ENCODE measurements around the gene GLB1L3. TPM values are rescaled to one million over a fixed set of nuclear protein-coding genes. Genes with fewer than 3 reads are reported as not detected.

The GLB1L3 gene
- total RNA-seq, 2 experiments from 2014 or later = 11.2 to 11.9 TPM

DNA sequence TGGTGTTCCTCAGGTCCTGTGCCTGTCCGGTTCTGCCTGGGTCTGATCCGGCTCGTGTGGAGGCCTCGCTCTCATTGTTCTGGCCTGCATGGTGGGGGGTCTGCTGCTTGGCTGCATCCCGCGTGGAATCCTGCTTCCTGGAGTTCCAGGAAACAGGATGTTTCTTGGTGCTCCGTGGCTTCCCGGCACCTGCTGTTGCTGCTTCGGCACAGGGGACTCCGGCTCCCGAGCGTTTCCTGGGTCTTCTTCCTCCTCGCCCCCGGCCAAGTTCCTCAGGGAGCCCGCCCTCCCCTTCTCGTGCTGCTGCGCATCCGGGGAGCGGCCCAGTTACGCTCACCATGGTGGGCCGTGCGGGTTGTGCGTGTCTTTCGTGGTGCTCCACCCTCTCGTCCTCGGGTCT is 85.5 kb downstream of the GLB1L3 start:
- TF ChIP-seq, protein P1, sequence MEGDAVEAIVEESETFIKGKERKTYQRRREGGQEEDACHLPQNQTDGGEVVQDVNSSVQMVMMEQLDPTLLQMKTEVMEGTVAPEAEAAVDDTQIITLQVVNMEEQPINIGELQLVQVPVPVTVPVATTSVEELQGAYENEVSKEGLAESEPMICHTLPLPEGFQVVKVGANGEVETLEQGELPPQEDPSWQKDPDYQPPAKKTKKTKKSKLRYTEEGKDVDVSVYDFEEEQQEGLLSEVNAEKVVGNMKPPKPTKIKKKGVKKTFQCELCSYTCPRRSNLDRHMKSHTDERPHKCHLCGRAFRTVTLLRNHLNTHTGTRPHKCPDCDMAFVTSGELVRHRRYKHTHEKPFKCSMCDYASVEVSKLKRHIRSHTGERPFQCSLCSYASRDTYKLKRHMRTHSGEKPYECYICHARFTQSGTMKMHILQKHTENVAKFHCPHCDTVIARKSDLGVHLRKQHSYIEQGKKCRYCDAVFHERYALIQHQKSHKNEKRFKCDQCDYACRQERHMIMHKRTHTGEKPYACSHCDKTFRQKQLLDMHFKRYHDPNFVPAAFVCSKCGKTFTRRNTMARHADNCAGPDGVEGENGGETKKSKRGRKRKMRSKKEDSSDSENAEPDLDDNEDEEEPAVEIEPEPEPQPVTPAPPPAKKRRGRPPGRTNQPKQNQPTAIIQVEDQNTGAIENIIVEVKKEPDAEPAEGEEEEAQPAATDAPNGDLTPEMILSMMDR (IDR thresholded peaks at IDR 0.05) = no peak
- Mint-ChIP-seq H3K27ac (no peak overlapping the region), H3K27me3 (peaks cover 8% of the 10 kb centered on the region), H3K36me3 (ENCODE audit: low read depth) (peaks cover 2% of the 10 kb centered on the region), H3K4me1 (ENCODE audit: low read depth) (peaks cover 8% of the 10 kb centered on the region), H3K9me3 (no peaks in the 10 kb centered on the region), H3K4me3 (no peak overlapping the region)
- CTCF ChIA-PET = no interaction called here
- POLR2A ChIA-PET = no interaction called here
- ATAC-seq (no peak), DNase-seq (no peak)
- intact Hi-C loops (cut with micrococcal nuclease) = no loop called here

DNA sequence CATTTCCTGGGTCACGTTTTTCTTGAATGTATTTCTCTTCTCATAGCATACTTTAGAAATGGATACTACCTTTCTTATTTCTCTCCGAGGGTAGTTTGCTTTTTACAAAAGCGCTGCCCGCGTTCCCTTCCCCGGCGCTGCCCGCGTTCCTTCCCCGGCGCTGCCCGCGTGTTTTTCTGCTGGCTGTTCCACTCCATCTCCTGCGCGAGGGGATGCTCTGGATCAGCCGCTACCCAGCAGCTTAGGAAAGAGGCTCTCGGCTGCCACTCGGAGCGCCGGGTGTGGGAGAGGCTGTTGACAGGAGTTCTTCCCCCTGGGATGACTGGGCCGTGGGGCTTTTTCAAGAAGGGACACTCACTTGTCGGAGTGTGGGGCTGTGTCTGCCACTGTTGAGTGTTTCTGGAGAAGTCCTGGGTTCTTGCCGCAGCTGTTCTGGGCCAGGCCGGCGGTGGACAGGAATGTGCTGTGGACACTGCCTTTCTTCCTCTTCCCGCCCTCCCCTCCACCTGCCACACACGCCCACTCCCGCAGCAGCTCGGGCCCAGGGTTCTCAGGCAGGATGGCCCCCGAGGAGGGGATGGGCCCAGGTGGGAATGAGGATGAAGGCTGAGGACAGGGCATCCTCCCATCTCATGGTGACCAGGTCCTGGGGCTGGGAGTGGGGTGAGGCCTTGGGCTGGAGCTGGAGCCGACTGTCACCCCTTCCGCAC is 86.2 kb downstream of the GLB1L3 start:
- H3K4me3 Mint-ChIP-seq = no peak overlapping the region
- CTCF ChIA-PET = no interaction called here

DNA sequence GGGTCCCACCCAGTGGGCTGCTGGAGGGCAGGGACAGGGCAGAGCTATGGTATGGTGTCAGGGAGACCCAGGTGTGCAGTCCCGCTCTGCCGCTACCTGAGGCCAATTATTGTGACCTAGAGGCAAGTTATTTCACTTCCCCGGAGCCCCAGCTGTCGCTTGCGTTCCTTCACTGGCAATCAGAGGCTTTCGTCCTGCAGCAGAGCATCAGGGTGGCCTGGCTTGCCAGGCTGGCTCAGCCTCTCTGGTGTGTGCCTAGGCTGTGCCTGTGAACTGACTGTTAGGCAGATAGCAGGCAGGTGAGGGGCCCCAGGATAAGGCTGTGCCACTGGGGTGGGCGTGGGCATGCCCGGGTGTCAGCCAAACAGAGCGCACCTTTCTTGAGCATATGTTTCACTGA is 87.0 kb downstream of the GLB1L3 start:
- Mint-ChIP-seq H3K4me1 (ENCODE audit: low read depth) (peaks cover 8% of the 10 kb centered on the region), H3K27ac (no peak overlapping the region), H3K9me3 (no peaks in the 10 kb centered on the region), H3K36me3 (ENCODE audit: low read depth) (peaks cover 2% of the 10 kb centered on the region), H3K27me3 (peaks cover 8% of the 10 kb centered on the region), H3K4me3 (no peak overlapping the region)
- ChIA-PET POLR2A (no interaction called here), CTCF (no interaction called here)
- intact Hi-C loops (cut with micrococcal nuclease) = no loop called here
- TF ChIP-seq, protein P1 (IDR thresholded peaks at IDR 0.05) = no peak
- DNase-seq (no peak), ATAC-seq (no peak)

More for the DNA sequence above, 86.2 kb downstream of the GLB1L3 start:
- DNase-seq (no peak), ATAC-seq (no peak)
- Mint-ChIP-seq H3K9me3 (no peaks in the 10 kb centered on the region), H3K4me1 (ENCODE audit: low read depth) (peaks cover 8% of the 10 kb centered on the region), H3K27ac (no peak overlapping the region), H3K27me3 (peaks cover 8% of the 10 kb centered on the region), H3K36me3 (ENCODE audit: low read depth) (peaks cover 2% of the 10 kb centered on the region)
- intact Hi-C loops (cut with micrococcal nuclease) = no loop called here
- POLR2A ChIA-PET = no interaction called here
- TF ChIP-seq, protein P1 (IDR thresholded peaks at IDR 0.05) = no peak

DNA sequence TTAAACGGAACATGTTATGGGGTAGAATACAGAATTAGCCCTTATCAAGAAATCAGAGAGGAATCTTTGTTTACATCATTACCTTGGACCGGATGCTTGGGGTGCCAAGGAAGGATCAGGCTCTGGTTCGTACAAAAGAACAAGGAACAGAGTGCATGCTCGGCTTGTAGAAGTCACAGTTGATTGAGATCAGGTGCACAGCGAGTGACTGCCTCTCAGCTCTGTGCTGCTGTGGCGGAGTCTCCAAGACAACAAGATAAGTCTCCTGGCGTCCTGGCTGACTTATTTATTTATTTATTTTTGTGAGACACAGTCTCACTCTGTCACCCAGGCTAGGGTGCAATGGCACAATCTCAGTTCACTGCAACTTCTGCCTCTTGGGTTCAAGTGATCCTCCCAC is 87.4 kb downstream of the GLB1L3 start:
- ATAC-seq = no peak
- intact Hi-C loops (cut with micrococcal nuclease) = no loop called here
- ChIA-PET CTCF (no interaction called here), POLR2A (no interaction called here)
- Mint-ChIP-seq H3K27me3 (peaks cover 8% of the 10 kb centered on the region), H3K4me1 (ENCODE audit: low read depth) (peaks cover 8% of the 10 kb centered on the region), H3K36me3 (ENCODE audit: low read depth) (peaks cover 2% of the 10 kb centered on the region), H3K9me3 (no peaks in the 10 kb centered on the region), H3K4me3 (no peak overlapping the region), H3K27ac (no peak overlapping the region)
- TF ChIP-seq, protein P1 (IDR thresholded peaks at IDR 0.05) = no peak
- DNase-seq = no peak

DNA sequence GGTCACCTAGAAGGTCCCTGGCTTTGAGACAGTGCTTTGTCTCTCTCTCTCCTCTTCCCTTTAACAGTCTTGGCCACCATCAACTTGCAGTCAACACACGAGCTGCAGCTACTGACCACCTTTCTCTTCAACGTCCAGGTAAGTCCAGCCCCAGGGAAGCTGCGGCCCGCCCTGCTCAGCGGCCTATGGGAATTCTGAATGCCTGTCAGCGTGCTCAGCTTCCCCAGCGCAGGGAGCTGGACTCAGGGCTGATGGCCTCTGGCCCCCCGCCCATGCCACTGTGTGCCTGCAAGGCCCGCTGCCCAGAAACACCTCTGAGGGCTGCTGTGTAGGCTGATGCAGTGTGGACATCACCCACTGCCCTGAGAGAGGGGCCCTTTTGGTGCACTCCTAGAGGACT is 88.1 kb downstream of the GLB1L3 start:
- H3K27me3 Mint-ChIP-seq = peaks cover 8% of the 10 kb centered on the region
- no peaks in the 10 kb centered on the region for H3K9me3 Mint-ChIP-seq
- no peak overlapping the region for H3K4me3 Mint-ChIP-seq
- POLR2A ChIA-PET = no interaction called here
- TF ChIP-seq, protein P1 (IDR thresholded peaks at IDR 0.05) = no peak
- ATAC-seq = no peak
- H3K36me3 Mint-ChIP-seq (ENCODE audit: low read depth) = peaks cover 2% of the 10 kb centered on the region
- intact Hi-C loops (cut with micrococcal nuclease) = no loop called here
- H3K4me1 Mint-ChIP-seq (ENCODE audit: low read depth) = peaks cover 8% of the 10 kb centered on the region
- no peak for DNase-seq
- no peak overlapping the region for H3K27ac Mint-ChIP-seq
- CTCF ChIA-PET = no interaction called here
